Stimulated activated naive CD8-positive, alpha-beta T cell treated with anti-CD3 and anti-CD28 coated beads, Interleukin-15, Interleukin-2, amounts not matched to agents 100 U/mL and 50 U/mL, for 24 hours (primary cell): ENCODE data around the gene CCRL2.
"Not testable (repeated sequence)": the region's sequence is repeated elsewhere in the genome, so short reads cannot be mapped to it uniquely, and the experiment has no call there.

Experiments
- ATAC-seq: fragments of 150-1000 bp; cut with Tn5 transposase; one replicate; pipeline ENCODE4 v1.10.0; 2021
- DNase-seq: peaks from one replicate; pipeline ENCODE4 v3.0.0; 2021

Gene CCRL2

DNA sequence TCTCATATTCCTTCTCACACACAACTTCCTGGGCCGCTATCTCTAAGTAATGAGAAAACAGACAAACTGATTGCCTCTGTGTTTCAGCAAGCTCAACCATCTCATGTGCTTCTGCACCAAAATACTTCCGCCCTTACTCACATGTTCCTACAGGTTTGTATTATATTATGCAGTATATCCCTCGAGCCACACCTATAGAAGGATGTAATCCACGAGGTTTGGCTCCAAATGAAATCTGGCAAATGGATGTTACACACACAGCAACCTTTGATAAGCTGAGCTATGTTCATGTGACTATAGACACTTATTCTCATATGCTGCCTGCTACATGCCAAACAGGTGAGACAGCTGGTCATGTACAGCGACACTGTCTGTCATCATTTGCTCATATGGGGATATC is 22.6 kb downstream of the CCRL2 start:
- no peak for ATAC-seq

GRCh38 chr3:46430879-46431278 is 23.8 kb downstream of the CCRL2 start:
- not testable (repeated sequence) for DNase-seq, ATAC-seq

More for the DNA sequence above, 22.6 kb downstream of the CCRL2 start:
- DNase-seq = no peak

GRCh38 chr3:46431905-46432304 is 24.8 kb downstream of the CCRL2 start:
- not testable (repeated sequence) for ATAC-seq, DNase-seq

DNA sequence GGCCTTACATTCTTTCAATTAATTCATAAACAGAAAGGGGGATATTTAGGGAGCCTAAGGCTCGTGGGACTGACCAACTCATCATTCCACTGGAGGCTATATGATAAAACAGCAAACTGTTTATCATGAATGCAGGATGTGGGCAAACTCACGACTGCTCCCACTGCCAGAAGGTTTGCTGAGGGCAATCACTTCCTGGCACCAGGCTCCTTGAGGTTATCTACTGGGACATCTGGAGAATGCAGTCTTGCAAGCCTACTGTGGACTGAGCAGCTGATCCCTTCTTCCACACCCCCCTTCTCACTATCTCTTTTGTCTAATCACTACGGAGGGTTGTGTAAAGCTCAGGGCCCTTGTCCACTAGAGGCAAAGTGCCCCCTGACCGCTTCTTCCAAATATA is 26.1 kb downstream of the CCRL2 start:
- not testable (repeated sequence) for DNase-seq, ATAC-seq

GRCh38 chr3:46433841-46434240 is 26.8 kb downstream of the CCRL2 start:
- ATAC-seq = no peak
- no peak for DNase-seq

- DNase-seq = no peak
- no peak for ATAC-seq
Measured at GRCh38 chr3:46435081-46435726, 28.1 kb downstream of the CCRL2 start.

DNA sequence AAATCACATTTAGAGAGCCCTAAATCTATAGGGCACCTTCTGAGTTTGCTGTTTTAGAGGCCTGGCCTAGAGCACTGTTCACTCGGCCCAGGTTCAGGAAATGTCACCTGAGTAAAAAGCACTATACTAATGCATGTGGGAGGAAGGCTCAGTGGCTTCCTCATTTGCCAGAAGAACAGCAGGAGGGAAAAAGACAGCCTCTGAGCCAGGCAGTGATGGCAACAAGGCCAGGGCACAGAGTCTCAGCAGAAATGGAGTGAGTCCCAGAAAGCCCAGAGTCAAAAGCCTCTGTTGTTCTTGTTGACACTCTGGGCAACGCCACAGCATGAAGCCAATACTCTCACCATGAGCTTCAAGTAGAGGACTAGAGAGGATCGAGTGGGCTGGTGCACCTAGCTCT is 31.8 kb downstream of the CCRL2 start:
- DNase-seq (no peak), ATAC-seq (no peak)

DNA sequence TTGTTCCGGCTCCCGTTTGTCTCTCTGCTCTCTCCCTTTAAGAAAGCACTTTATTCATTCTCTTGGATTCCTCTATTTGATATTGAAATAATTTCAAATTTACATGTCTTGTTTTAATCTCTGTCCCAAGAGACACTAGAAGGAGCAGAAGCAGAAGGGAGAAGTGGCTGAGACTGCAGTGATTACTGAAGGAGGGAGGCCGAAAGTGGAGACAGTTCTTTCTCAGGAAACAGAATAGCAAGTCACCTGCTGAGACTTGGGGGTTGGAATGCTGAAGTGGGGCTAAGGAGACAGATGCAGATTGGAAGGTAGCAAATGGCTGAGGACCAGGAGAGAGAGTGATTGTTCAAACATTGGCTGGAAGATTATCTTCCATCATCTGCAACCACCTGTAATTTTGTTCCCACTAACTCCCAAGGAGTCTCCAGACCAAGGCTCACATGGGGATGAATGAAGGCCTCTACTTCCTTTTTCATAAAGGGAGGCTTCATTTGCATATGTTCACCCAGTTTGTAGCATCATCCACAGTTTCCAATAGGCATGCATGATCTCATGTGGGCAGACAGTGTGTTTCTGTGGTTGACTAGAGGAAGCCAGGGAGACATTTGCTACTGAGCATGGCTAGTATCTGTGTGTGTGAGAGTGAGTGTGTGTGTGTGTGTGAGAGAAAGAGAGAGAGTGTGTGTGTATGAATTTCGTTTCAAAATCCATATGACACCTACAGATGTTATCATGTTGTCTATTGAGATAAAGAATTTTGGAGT is 33.7 kb downstream of the CCRL2 start:
- DNase-seq (peak; percentile 23), ATAC-seq (peak; percentile 92)

DNA sequence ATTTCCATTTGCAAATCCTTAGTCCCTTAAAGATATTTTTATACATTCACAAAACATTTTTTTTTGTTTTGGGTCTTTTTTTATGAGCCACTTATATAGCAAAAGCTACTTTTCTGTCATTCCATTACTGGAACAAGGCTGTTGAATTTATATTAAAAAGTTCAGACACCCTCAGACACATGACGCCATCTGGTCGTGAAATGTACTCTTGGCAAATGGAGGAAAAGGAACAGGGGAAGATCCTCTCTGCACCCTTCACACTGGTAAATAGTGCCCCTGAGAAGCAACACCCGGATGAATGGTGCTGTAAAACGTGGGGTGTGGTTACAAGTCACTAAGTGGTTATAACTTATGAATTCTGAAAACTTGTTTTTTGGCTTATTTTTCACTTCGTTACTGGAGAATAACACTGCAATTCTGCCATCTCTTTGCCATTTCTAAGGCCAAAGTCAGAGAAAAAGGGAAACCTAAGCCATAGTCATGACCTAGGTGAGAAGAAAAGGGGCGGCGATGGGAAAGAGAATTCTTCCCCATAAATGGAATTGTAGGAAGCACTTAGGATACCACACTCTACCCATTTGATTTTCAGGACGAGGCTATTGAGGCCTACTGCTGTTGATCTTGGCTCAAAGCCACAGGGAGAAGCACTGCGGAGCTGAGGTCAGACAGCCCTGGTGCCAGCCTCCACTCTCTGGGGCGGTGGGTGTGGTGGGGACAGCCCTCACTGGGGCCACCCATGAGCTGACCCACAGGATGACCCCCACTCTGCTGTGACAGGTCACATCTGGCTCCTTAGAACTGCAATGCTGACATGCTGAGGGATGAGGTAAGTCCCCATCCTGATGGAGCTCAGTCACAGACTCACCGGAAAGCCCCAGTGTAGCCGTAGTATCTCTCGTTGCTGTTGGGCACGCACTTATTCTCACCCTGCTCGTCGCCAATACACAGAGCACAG is 35.8 kb downstream of the CCRL2 start:
- ATAC-seq (no peak), DNase-seq (peak; percentile 34)

DNA sequence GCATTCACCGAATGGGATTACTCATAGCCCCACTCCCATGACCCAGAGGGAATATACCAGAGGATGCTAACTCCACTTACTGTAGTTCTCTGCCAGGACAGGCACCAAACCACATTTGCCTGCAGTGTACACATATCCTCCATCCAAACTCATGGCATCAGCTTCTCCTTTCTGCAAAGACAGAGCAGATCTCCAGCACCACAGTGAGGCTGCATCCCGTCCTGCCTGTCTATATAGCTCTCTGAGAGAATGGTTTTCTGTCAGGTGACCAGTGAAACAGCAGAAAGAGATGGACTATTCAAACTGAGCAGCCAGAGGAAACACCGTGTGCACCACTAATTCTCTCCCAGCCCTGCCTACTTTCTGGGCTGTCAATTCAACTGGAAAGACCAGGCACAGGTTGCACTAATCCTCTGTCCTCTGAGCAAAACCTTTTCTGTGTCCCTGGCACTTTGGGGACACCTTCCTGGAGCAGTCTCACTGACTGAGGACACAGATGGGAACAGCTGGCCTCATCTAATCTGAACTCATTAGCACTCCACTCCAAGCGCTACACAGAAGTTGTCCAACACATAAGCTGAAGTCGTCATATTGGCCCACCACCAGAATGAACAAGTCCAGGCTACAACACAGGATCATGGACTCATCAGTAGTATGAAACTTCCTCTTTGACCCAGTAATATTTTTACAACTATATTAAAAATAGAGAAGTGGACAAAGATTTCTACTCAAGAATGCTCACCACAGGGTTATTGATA is 40.3 kb downstream of the CCRL2 start:
- DNase-seq (no peak), ATAC-seq (no peak)

GRCh38 chr3:46448721-46449120 is 41.7 kb downstream of the CCRL2 start:
- DNase-seq (no peak), ATAC-seq (no peak)

GRCh38 chr3:46449755-46450552 is 42.9 kb downstream of the CCRL2 start:
- DNase-seq (peak; percentile 12), ATAC-seq (no peak)

DNA sequence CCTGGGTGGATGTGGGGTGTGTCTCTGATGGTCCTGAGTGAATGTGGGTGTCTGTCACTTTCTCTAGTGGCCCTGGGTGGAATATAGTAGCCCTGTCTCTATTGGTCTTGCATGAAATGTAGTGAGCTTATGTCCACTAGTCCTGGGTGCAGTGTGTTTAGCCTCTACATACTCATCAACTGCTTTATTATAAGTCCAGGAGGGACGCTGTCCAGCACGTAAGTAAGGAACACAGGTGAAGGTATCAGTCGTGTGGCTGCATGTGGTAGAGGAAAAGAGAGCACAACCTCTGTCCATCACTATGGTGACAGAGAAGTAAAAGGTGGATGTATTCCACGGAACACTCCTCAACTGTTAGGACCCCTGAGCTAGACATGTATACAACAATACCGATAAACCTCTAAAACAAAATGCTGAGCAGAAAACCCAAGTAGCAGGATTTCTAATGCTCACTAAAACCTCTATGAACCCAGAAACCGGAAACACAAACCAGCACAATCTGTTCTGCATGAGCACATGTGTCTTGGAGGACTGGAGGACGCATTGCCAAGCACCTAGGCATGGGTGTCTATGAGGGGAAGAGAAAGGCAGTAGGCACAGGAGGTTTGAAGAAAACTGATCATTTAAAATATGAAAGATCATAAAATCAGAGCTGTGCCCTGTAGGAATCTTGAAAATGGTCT is 46.6 kb downstream of the CCRL2 start:
- no peak for ATAC-seq
- DNase-seq = no peak

DNA sequence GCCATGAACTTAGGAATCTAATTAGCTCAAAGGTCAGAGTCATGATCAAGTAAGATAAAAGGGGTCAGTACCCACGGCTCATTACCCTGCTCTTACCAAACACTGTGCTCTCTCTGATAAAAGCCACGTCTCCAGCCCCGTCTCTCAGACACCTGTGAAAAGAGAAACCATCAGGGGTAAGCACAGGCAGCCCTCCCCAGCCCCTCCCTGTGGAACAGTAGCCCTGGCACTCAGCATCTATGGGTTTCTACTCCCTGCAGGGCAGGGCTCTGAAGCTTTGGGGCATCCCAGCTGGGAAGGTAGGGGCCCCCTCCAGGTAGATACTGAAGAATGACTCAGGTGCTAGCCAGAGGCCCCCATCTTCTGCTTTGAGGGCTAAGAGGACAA is 47.1 kb downstream of the CCRL2 start:
- DNase-seq (no peak), ATAC-seq (no peak)

DNA sequence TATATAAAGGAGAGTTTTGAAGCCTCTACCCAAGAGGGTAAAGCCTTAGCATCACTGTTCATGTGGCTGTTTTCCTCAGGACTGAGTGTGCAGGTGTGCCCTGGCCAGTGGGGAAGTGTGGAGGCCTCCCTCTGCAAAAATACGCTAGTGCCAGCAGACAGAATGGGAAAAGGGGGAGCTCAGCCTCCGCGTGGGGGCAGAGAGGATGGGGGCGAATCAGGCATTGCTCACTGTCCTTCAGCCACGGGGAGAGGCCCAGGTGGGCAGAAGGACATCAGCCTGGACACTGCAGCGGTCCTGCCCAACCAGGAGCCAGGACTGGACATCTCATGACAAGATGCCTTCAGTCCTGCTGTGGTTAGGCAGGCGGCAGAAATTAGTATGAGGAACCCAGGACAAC is 47.5 kb downstream of the CCRL2 start:
- ATAC-seq = no peak
- no peak for DNase-seq

DNA sequence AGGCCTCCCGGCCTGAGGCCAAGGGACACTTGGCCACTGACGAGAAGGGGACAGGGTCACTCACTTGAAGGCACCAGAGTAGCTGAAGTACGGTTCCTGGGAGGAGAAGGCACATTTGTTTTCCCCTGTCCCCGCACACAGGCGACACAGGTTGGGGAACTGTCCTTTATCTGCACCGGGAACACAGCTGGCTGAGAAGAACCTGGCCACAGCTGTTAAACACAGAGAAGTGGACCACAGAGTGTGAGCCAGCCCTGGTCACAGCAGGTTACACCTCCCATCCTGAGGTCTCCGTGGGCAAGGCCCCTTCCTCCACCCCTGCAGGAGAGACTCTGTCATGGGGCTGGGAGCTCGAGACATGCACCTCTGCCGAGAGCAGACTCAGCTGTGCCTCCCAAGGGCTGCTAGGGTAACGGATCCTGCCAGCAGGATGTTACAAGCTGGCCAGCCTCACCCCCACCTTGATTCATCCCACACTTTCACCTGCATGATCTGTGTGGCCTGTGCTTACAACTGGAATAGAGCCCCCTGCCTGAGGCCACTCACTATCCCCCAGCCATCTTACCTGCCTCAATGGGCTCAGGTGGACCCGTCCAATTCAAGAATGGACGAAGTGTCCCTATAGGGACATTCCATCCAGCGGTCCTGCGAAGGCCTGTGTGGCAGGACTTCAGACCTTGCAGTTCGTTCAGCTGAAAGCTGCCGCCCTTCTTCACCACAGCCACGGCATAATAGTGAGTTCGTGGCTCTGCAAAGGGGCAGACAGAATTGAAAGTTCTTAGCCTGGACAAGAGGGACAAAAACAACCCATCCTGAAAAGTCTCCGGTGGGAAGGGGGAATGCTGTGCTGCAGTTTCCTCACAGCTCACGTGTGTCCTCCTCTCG is 48.4 kb downstream of the CCRL2 start:
- ATAC-seq = no peak
- no peak for DNase-seq

- ATAC-seq (no peak), DNase-seq (no peak)
Measured at GRCh38 chr3:46456118-46456517, 49.1 kb downstream of the CCRL2 start.
